Muscle of back (tissue), 11 donors: ENCODE measurements around the gene PPIP5K1. TPM values are rescaled to one million over a fixed set of nuclear protein-coding genes. Genes with fewer than 3 reads are reported as not detected.

Experiments used
- DNase-seq, 3 donors: peaks; one replicate each; pipeline versions ENCODE4 v3.0.0 to v3.0.0-alpha.2; 2013
- polyA plus RNA-seq, 10 donors: library from polyadenylated mRNA; unstranded; fragments of 120-200 nt; gene quantifications; one replicate each; pipeline ENCODE4 v1.2.1, GENCODE V29; 2013; ENCODE audit not compliant: insufficient read length in 10 of 10

PPIP5K1 gene
- polyA plus RNA-seq, 10 donors, result 5.3 to 10.5 (median 7.8) TPM

- DNase-seq, result no peak
Measured at GRCh38 chr15:43492266-43492665, 97.7 kb downstream of the PPIP5K1 start.

GRCh38 chr15:43489191-43489590, 100.8 kb downstream of the PPIP5K1 start:
- DNase-seq, result no peak

GRCh38 chr15:43488790-43489189, 101.2 kb downstream of the PPIP5K1 start:
- DNase-seq, result no peak

DNA sequence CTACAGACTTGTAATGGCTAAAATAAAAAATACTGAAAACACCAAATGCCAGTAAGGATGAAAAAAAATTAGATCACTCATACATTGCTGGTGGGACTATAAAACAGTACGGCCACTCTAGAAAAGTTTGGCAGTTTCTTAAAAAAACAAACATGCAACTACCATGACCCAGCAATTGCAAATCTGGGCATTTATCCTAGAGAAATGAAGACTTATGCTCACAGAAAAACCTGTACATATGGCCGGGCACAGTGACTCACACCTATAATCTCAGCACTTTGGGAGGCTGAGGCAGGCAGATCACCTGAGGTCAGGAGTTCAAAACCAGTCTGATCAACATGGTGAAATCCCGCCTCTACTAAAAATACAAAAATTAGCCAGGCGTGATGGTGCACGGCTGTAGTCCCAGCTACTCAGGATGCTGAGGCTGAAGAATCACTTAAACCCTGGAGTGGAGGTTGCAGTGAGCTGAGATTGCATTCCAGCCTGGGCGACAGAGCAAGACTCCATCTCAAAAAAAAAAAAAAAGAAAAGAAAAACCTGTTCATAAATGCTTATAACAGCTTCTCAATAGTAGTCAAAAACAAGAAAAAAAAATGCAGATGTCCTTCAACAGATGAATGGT, 102.6 kb downstream of the PPIP5K1 start:
- no peak for DNase-seq

DNA sequence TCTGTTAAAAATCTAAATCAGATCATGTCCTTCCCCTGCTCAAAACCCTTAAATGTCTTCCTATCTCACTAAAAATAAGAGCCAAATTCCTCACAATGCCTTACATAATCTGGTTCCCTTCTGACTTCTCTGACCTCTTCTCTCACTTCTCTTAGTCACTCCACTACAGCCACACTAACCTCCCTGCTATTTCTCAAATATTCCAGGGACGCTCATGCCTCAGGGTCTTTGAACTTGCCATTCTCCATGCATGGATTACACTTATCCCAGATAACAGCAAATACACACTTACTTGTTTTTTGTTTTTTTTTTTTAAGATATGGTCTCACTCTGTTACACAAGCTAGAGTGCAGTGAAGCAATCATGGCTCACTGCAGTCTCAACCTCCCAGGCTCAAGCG, 105.6 kb downstream of the PPIP5K1 start:
- no peak for DNase-seq

Other genes starting within 250 kb of the PPIP5K1 start
- 10 to 100 TPM; 11.9 to 18.3 (median 15.1) TPM for gene ZSCAN29, start 219.2 kb downstream of the PPIP5K1 start, polyA plus RNA-seq
- 10 to 100 TPM in 8 of 10 donors, 1 to 10 TPM in 2; 9.0 to 17.9 (median 11.9) TPM for gene TUBGCP4, start 219.1 kb downstream of the PPIP5K1 start, polyA plus RNA-seq
- gene TP53BP1, start 97.1 kb downstream of the PPIP5K1 start, polyA plus RNA-seq, result 10 to 100 TPM; 32.6 to 62.0 (median 42.5) TPM
- 10 to 100 TPM; 23.2 to 43.6 (median 34.2) TPM for gene MAP1A, start 72.6 kb downstream of the PPIP5K1 start, polyA plus RNA-seq
- 1 to 10 TPM in 2 of 10 donors, under 1 TPM in 4, not detected in 4; 0.11 to 1.3 (median 0.24) TPM for gene CKMT1B, start 3.8 kb upstream of the PPIP5K1 start, polyA plus RNA-seq
- under 1 TPM; 0.08 to 0.75 (median 0.27) TPM for gene STRC, start 28.6 kb upstream of the PPIP5K1 start, polyA plus RNA-seq
- 1 to 10 TPM in 9 of 10 donors, under 1 TPM in 1; 0.72 to 4.7 (median 1.6) TPM for gene CATSPER2, start 58.6 kb upstream of the PPIP5K1 start, polyA plus RNA-seq
- gene CKMT1A, start 103.7 kb upstream of the PPIP5K1 start, polyA plus RNA-seq, result 1 to 10 TPM in 1 of 10 donors, under 1 TPM in 2, not detected in 7; 0.57 to 1.9 (median 0.77) TPM
- gene PDIA3, start 156.2 kb upstream of the PPIP5K1 start, polyA plus RNA-seq, result 100 to 1,000 TPM; 212 to 365 (median 260) TPM
- gene ELL3, start 186.8 kb upstream of the PPIP5K1 start, polyA plus RNA-seq, result 1 to 10 TPM; 1.3 to 3.7 (median 2.9) TPM
- 100 to 1,000 TPM; 415 to 739 (median 567) TPM for gene SERF2, start 202.1 kb upstream of the PPIP5K1 start, polyA plus RNA-seq
- under 1 TPM in 6 of 10 donors, not detected in 4; 0.28 to 0.83 (median 0.44) TPM for gene SERINC4, start 210.0 kb upstream of the PPIP5K1 start, polyA plus RNA-seq
- 10 to 100 TPM in 8 of 10 donors, 1 to 10 TPM in 2; 6.0 to 19.9 (median 12.3) TPM for gene HYPK, start 210.4 kb upstream of the PPIP5K1 start, polyA plus RNA-seq
- gene MFAP1, start 234.5 kb upstream of the PPIP5K1 start, polyA plus RNA-seq, result 10 to 100 TPM; 27.6 to 44.1 (median 32.6) TPM
- 10 to 100 TPM in 3 of 10 donors, 1 to 10 TPM in 7; 5.6 to 13.1 (median 9.1) TPM for gene WDR76, start 236.8 kb upstream of the PPIP5K1 start, polyA plus RNA-seq